Frontal cortex (tissue), 4 donors: ENCODE results near the gene TRAK1. TPM values are rescaled to one million over a fixed set of nuclear protein-coding genes. Genes with fewer than 3 reads are reported as not detected.

Source experiments
- DNase-seq, 2 donors: peaks; one replicate each; pipeline ENCODE4 v3.0.0; 2012; ENCODE audit warnings: low spot score in 2 of 2
- FAIRE-seq: peaks from 2 replicates; lab custom pipeline; 2012; peaks lifted over from hg19 to GRCh38; lab: Jason Lieb, UNC
- total RNA-seq: library from RNA; depleted of rRNA; stranded (reverse); fragments of >200 nt; gene quantifications from one replicate; pipeline ENCODE4 v1.2.3, GENCODE V29; 2014
- donor health status: control.
- donor health status: control.
- donor health status: control.

The TRAK1 gene
- total RNA-seq, 1 donor from 2014 or later = 28.1 TPM

DNA sequence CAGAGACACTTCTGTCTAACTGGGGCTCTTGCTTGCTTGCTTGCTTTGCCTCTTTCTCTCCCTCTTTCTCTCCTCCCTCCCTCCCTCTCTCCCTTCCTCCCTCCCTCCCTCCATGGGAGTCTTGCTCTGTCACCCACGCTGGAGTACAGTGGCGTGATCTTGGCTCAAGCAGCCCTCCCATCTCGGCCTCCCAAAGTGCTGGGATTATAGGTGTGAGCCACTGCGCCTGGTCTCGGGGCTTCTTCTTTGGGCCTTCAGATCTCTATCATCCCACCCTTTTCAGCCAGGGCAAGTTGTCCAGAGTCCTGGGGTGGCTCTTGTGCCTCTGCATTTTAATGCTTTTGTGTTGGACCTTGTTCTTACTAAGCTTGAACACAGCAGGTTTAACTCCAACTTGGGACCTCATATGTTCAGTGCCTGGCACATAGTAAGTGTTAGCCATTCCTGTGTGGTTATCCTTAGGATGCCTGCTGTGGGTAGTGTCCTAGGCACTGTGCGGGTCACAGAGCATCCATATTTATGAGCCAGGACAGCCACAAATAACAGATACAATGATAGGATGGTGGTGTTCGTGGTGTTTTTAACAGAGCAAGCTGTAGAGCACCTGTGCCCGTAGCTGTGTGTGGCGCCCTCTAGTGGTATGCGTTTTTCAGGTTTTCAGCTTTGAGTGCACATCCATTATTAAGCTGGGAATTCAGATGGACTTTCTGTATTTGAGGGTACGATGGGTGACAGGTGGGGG, 99.7 kb downstream of the TRAK1 start:
- DNase-seq (no peak), FAIRE-seq (no peak)

DNA sequence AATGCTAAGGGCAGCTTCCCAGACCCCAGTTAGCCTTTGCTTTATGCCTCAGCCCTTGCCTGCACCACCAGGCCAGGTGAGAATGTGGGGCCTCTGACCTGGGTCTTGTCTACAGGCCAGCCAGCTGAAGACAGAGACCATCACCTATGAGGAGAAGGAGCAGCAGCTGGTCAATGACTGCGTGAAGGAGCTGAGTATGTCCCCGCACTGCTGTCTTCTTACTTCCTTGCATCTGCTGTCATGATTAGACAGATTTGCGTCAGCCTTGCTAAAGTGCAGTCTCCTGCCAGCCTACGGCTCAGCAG, 100.2 kb downstream of the TRAK1 start:
- DNase-seq (no peak), FAIRE-seq (no peak)

DNA sequence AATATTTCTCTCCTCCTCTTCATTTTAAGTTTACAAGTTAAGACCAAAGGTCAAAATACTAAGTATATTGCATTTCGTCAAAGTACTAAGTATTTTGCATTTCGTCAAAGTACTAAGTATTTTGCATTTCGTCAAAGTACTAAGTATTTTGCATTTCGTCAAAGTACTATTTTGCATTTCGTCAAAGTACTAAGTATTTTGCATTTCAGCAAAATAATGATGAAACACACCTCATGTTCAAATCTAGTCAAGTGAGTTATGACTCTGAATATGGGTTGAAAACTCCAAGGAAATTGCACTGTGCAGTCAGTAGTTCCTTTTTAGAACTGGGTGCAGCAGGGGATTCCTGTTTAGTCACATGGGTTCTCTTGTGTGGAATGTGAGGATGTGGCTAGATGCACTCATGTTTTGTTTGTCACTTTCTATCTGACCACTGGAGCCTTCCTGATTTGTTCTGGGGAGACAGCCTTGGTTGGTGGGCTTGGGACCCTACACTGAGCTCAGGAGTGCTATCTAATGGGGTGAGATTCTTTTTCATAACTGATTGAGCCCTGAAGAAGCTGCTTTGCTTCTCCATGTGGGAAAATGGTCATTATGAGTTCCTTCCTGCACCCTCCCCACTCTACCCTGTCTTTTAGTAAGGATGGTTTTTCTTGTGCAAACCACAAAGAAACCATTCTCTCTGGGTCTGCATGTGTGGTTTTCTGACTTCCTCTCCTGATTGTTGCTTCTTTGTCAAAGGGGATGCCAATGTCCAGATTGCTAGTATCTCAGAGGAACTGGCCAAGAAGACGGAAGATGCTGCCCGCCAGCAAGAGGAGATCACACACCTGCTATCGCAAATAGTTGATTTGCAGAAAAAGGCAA, 101.4 kb downstream of the TRAK1 start:
- FAIRE-seq = no peak
- DNase-seq = no peak

DNA sequence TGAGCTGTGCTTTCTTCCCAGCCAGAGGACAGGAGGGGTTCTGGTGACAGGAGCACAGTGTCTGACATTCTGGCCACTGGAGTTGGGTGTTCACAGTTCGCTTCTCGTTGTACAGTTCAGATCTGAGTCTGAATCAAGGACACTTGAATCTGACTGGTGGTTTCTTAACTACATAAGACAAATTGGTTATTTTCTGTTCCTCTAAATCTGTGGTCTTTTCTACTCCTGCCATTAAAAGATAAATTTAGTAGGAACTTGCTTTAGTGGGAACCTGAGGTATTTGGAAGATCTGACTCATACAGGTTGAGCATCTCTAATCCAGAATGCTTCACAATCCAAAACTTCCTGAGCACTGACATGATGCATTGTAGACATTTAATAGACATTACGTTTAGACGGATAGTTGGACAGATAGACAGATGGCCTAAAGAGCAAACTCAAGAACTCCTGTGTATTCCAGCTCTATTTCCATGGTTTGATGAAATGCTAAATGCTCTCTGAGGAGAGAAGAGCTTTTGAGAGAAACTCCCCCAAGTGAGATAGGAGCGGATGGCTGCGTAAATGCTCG, 103.9 kb downstream of the TRAK1 start:
- FAIRE-seq (no peak), DNase-seq (no peak)

DNA sequence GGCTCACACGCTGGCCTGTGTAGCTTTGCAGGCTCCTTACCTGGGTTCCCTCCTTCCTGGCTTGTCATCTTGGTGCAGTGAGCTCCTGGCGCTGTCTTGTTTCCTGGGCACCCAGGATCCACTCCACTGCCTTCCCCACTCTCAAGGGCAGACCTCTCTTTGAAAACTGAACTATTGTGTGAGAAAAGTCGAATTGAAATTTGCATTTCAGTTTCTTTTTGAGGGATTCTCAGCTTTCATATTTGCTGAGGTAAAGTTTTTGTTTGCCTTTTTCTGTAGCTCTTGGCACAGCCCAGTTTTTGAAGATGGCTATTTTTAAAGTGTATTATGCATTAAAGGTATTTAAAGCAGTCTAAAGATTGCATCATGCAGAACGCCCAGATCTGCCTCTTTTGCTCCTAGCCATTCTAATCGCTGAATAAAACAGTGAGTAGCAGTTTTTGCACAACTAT, 104.7 kb downstream of the TRAK1 start:
- FAIRE-seq = no peak

DNA sequence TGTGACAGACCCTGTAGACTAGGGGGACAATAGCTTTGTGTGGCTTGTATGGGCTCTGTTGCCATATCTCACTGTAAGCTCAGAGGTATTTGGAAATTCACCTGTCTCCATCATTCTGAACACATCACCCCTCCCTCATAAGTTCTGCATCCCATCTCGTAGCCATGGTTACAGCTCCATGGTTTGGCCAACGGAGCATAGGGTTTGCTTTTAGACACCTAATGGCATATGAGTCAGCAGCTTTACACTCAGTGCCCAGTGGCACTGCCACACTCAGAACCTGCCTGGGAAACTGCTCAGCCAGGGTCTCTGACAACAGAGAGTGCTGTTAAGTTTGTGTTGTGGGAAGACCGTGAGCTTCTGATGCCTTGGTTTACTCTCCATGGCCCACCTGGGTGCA, 107.6 kb downstream of the TRAK1 start:
- no peak for FAIRE-seq
- no peak for DNase-seq

More for the DNA sequence above, 104.7 kb downstream of the TRAK1 start:
- no peak for DNase-seq

DNA sequence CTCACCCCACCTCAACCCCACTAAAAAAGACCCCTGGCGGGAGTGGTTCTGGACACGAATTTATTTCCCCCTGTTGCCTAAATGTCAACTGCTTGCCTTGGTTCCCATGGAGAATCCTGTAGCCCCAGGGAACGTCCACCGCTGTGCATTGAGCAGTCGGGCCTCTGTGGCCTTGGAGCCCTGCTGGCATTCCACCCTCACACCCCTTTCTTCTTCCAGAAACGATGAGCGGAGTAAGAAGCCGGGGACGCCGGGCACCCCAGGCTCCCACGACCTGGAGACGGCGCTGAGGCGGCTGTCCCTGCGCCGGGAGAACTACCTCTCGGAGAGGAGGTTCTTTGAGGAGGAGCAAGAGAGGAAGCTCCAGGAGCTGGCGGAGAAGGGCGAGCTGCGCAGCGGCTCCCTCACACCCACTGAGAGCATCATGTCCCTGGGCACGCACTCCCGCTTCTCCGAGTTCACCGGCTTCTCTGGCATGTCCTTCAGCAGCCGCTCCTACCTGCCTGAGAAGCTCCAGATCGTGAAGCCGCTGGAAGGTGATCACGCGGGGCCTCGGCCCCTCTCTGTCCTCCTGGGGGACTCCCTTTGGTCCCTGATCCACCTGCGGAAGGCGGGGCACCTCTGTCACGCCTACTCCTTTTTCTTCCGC, 111.2 kb downstream of the TRAK1 start:
- FAIRE-seq = no peak
- no peak for DNase-seq

DNA sequence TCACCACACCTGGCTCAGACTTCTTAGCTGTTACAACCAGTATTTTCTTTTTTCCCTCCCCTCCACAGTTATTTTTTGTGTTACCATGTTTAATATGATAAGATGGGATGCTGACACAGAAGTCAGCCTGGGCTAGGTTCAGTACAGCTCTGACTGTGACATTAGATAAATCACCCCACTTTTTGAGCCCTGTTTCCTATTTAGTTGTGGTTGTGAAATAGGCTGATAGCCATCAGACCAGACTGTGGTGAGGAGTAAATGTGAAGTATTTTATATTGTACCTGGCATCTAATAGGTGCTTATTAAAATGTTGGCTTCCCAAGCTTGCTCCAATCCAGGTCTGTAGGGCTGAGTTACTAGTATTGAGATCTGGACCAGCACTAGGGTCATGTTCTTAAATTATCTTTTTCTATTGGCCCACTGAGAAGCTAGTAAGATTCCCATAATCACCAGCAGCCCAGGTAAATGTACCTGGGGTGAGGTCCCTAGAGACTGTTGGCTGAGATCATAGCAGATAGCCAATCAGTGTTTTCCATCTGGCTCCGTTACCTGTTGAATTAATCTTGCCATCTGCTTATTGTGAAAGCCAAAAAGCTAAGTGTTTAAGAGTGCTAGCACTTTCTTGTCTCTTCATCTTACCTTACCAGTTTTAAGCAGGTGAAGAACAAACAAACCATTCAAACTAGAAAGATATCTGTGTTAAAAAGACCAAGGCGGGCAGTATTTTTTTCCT, 113.9 kb downstream of the TRAK1 start:
- no peak for DNase-seq
- no peak for FAIRE-seq

DNA sequence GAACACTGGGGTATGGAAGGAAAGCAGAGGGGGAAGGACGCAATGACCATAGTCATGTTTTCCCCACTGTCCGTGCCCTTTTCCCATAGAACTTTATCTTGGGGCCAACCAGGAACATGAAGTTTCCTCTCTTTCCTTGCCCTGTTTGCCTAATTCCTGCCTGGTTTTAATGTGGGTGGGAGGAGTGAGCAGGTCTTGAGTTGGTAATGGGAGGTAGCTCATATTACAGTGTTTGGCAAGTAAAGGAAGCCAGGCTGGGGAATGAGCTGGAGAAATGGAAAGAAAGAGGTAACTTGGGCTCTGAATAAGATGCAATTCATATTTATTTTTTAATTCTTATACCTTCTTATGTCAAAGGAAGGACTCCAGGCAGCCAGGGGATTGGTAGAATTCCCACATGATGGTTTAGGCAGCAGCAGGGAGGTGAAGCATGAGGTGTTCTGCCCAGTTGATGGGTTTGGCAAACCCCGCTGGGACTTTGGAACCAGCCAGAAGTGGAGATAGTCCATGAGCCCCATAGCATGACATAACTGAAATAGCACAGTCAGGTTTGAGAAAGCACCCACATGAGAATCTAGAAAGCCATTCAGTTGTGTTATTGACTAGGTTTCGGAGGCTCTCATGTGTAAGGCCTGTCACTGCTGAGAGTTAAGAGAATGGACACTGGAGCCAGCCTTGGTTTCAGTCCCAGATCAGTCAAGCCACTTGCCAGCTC, 114.8 kb downstream of the TRAK1 start:
- no peak for FAIRE-seq

DNA sequence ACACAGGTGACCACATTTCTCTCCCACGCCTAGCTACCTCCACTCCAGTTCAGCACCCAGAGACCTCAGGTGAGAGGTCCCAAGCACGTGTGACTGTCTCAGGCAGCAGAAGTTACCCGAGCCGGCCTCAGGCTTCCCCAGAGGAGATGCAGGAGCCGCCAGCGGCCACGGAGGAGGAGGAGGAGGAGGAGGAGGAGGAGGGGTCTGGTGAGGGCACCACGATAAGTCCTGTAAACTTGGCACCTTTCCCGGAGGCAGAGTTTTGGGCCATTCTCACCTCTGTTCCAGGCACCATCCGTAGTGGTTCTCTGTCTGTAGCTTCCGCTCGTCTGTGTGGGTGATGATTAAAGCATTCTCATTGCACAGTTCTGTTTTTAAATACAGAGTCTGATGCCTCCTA, 118.8 kb downstream of the TRAK1 start:
- no peak for FAIRE-seq
- DNase-seq = no peak

More for the DNA sequence above, 114.8 kb downstream of the TRAK1 start:
- DNase-seq = no peak

DNA sequence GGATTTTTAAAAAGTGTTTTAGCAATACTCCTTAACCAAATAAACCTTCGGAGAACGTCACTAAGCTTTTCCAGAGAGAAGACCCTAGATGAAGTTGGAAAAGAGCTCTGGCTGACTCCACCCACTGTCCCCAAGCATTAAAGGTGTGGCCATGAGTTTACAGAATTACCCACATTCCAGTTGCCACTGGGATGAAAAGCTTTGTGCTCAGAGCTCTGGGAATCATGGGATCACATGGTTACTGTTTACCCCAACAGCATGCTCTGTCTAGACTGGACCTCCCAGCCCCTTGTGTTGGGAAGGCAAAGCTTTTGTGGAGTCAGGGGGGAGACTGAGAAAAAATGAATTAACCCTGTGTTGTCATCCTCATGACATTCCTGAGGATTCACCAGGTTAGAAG, 119.6 kb downstream of the TRAK1 start:
- no peak for DNase-seq
- FAIRE-seq = no peak

DNA sequence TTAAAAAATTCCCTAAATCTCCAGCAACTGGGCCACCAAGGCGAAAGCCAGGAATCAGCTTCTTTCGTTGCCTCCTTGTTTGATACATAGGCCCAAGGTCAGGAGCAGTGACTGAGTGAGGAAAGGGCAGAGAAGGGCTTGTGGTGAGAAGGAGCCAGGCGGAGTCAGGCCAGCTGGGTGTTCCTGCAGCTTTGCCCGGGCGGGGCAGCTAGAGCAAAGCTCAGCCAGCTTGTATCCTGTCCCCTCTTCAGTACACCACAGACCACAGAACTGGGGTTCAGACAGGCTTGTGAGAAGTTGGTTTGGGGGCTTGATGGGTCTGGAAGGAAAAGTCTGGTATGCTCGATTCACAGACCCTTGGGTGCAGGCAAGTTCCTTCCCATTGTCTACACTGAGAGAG, 122.3 kb downstream of the TRAK1 start:
- DNase-seq = no peak
- no peak for FAIRE-seq

DNA sequence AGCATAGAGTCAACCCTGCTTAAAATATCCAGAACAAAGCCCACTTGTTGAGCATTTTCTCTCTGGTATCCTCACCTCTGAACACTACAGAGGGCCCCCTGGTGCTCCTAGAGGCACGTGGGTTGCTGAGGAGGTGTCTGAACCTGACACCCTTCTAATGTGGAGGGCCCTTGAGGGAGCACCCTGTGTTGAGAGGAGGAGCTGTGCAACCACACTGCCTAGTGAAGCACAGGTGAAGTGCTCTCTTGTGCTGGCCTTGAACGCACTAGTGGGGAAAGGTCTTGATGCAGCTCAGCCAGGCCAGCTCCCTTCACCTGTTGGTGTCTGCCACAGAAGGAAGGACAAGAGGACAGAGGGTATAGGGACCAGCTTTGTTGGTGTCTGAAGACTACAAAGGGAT, 122.9 kb downstream of the TRAK1 start:
- no peak for DNase-seq
- no peak for FAIRE-seq

DNA sequence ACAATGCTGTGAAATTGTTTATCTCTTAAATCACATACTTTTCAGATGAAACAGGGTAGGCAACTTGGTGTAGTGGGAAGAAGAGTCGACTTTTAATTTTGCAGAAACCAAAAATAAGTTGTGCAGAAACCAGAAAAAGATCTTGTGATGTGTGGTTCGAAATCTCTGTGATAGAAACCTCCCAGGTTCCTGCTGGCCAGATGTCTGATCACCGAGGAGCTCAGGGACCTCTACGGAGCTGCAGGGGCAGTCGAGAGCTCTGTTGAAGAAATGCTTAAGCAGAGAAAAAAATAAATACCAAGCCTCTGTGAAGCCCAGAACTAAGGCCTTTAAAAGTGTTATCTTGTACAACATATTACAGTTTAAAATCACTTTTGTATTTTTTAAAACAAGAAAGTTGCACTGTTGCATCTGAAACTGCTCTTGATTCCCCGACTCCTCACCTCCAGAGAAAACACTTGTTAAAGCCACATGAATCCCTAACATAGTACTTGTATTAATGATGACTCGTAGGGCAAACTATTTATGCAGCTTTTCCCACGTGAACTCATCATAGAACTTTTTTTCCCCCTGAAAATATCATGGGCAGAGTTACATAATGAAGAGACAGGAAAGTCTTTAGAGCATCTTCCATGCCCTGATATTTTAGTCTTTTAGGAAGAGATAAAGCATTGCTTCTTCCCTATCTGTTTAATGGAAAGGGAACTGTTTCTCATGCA, 123.6 kb downstream of the TRAK1 start:
- FAIRE-seq = no peak
- no peak for DNase-seq

DNA sequence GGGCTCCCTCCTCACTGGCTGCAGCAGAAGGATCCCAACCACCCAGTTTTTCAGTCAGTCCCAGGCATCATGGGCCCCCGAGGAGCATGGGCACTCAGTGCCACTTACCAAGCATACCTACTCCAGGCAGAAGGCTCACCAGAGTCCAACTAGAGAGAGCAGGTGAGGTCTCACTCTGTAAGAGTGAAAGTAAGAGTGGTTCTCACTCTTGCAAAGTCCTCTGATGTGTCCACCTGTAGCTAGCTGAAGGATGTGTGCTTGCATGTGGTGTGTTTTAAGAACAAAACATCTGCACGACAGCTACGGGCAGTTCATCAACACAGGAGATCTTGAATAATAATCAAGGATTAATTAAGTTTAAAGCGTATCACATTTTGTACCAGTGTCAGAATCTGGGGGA, 125.1 kb downstream of the TRAK1 start:
- no peak for DNase-seq
- no peak for FAIRE-seq

DNA sequence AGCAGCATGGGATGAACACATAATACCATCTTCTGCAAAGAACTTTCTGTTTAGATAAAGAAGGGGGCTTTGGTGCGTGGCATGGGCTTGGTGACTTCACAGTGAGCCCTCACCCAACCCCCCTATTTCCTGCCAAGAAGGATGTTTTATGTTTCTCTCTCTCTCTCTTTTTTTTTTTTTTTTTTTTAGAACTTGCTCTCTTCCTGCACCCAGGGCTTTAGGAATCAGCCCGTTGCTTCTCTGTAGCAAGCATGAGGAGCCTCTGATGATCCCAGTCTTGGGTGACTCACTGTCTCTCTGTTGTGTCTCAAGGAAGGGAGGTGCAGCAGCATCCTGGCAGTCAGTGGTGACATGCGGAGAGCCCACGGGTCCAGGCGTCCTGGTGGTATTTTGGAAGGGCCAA, 125.8 kb downstream of the TRAK1 start:
- no peak for DNase-seq
- FAIRE-seq = no peak

DNA sequence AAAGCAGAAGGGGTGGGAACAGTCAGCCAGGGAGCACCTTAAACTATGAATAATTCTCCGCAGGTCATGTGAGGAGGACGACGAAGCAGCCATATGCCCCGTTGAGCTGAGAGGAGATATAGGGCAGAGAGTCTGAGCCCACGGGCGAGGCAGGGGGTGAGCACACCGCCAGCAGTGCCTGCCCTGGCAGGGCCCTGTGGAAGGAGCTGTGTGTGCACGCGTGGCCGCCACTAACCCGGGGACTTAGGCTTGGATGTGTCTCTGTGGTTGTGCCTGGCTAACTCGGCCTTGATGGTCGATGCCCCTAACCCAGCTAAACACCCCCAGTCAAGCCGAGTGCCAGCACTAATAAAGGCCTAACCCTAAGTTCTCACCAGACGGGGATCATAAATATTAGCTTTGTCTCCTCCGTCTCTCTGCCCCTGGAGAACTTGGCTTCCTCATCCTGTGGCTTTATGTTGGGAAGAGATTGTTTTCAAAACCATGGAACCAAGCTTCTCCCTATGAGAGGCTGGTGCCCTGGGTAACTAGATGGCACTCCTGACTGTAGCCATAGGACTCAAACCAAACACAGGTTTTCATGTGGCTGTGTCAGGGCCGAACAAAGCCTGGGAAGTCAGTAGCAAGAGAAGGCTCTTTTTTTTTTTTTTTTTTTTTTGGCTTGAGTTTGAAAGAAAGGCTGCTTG, 129.4 kb downstream of the TRAK1 start:
- no peak for DNase-seq
- FAIRE-seq = no peak
